GM12878 (cell line): ENCODE measurements around the gene PRTFDC1. TPM values are rescaled to one million over a fixed set of nuclear protein-coding genes. Genes with fewer than 3 reads are reported as not detected.

Experiments used
- ATAC-seq: fragments of 200-7000 bp; cut with Tn5 transposase; 3 replicates; pipeline ENCODE4 v1.9.1; 2020; ENCODE audit warnings: mild to moderate bottlenecking, moderate library complexity
- BruUV-seq: library from RNA; stranded (reverse); fragments of 400-500 nt; replicated peaks from 2 replicates; lab custom pipeline; 2021; lab: Mats Ljungman, UMichigan
- CTCF ChIA-PET: fragments of 300-600 bp; sonication (Branson Sonifier 250); formaldehyde crosslinking; extraction: SDS; loops from one replicate; lab custom pipeline; 2021; ENCODE audit warnings: inconsistent platforms; lab: Yijun Ruan, JAX
- POLR2A ChIA-PET: fragments of 350-600 bp; formaldehyde crosslinking; extraction: SDS; loops from one replicate; lab custom pipeline; 2021; ENCODE audit warnings: inconsistent platforms; lab: Charles Lee
- RAD21 ChIA-PET: fragments of 300-600 bp; sonication (Branson Sonifier 250); formaldehyde crosslinking; loops from one replicate; lab custom pipeline; 2023; ENCODE audit warnings: antibody characterized with exemption; ENCODE audit not compliant: unreplicated experiment; lab: Charles Lee
- SMC1A ChIA-PET: fragments of 300-600 bp; sonication (Branson Sonifier 250); formaldehyde crosslinking; loops from one replicate; lab custom pipeline; 2023; ENCODE audit not compliant: unreplicated experiment, uncharacterized antibody; lab: Charles Lee
- DNase-seq: peaks from one replicate; pipeline ENCODE4 v3.0.0-alpha.2; 2011; ENCODE audit warnings: low read depth, low spot score
- FAIRE-seq: peaks from 3 replicates; lab custom pipeline; 2011; peaks lifted over from hg19 to GRCh38; lab: Jason Lieb, UNC
- H2AFZ ChIP-seq: 2 replicates; pipeline ENCODE4 v1.6.0; 2011; ENCODE audit warnings: low read depth, low read length, control low read depth; ENCODE audit not compliant: control insufficient read depth
- H3K27ac ChIP-seq: 2 replicates; pipeline ENCODE4 v1.5.1; 2011; ENCODE audit warnings: control low read depth; ENCODE audit not compliant: control insufficient read depth, insufficient read depth
- H3K27me3 ChIP-seq, 2 experiments: replicated peaks in 1 of 2; 2 replicates each; pipeline versions ENCODE4 v1.6.0 to v1.6.1; 2011; ENCODE audit warnings: low read length in 1 of 2; ENCODE audit not compliant: control insufficient read depth in 2 of 2, insufficient read depth in 2 of 2
- H3K36me3 ChIP-seq, 2 experiments: 2 replicates each; pipeline ENCODE4 v1.5.1; 2011; ENCODE audit warnings: low read length in 1 of 2; ENCODE audit not compliant: control insufficient read depth in 2 of 2, insufficient read depth in 2 of 2
- H3K4me1 ChIP-seq: 2 replicates; pipeline ENCODE4 v1.6.1; 2011; ENCODE audit warnings: mild to moderate bottlenecking, low read length, moderate library complexity, mixed read lengths; ENCODE audit not compliant: control insufficient read depth, insufficient read depth
- H3K4me2 ChIP-seq: 2 replicates; pipeline ENCODE4 v1.6.0; 2011; ENCODE audit warnings: control low read depth; ENCODE audit not compliant: control insufficient read depth, insufficient read depth
- H3K4me3 ChIP-seq: fragments of 200-600 bp; sonication (generic); 2 replicates; pipeline ENCODE4 v1.5.1; 2016
- H3K79me2 ChIP-seq: 2 replicates; pipeline ENCODE4 v1.6.0; 2011; ENCODE audit warnings: low read length; ENCODE audit not compliant: control insufficient read depth, insufficient read depth
- H3K9ac ChIP-seq: 2 replicates; pipeline ENCODE4 v1.8.0; 2011; ENCODE audit warnings: low read length, control low read depth, mixed read lengths; ENCODE audit not compliant: control insufficient read depth, insufficient read depth
- H3K9me3 ChIP-seq: replicated peaks from 3 replicates; pipeline ENCODE4 v1.5.1; 2011; ENCODE audit warnings: mild to moderate bottlenecking, low read length; ENCODE audit not compliant: control insufficient read depth, insufficient read depth
- H4K20me1 ChIP-seq: 2 replicates; pipeline ENCODE4 v1.6.0; 2011; ENCODE audit not compliant: control insufficient read depth, insufficient read depth
- BACH1 ChIP-seq: fragments of 450-650 bp; IDR thresholded peaks from 2 replicates; pipeline ENCODE4 v1.6.1; 2017; ENCODE audit warnings: mild to moderate bottlenecking, borderline replicate concordance
- CBFB ChIP-seq: IDR thresholded peaks from 2 replicates; pipeline ENCODE4 v1.6.1; 2016; ENCODE audit warnings: antibody characterized with exemption, low read depth
- EP300 ChIP-seq, 2 experiments: fragments of 150-350 bp in 1 of 2; IDR thresholded peaks; 2 replicates each; pipeline ENCODE4 v1.6.1; 2011 to 2012; ENCODE audit warnings: low read depth in 2 of 2, low read length in 2 of 2, borderline replicate concordance in 1 of 2, improper control_type of control experiment in 1 of 2, inconsistent platforms in 1 of 2; ENCODE audit not compliant: control insufficient read depth in 1 of 2
- HDAC6 ChIP-seq: fragments of 200-600 bp; sonication (generic); IDR thresholded peaks from one replicate; pipeline ENCODE4 v1.8.0; 2017; ENCODE audit warnings: antibody characterized with exemption; ENCODE audit not compliant: unreplicated experiment
- HDGF ChIP-seq: fragments of 450-650 bp; IDR thresholded peaks from 2 replicates; pipeline ENCODE4 v1.6.1; 2016; ENCODE audit warnings: antibody characterized with exemption
- IRF3 ChIP-seq: fragments of 450-650 bp; IDR thresholded peaks from 2 replicates; pipeline ENCODE4 v1.6.1; 2014; ENCODE audit warnings: mild to moderate bottlenecking
- KLF5 ChIP-seq: fragments of 450-650 bp; IDR thresholded peaks from 2 replicates; pipeline ENCODE4 v1.6.1; 2014; ENCODE audit warnings: mild to moderate bottlenecking; ENCODE audit not compliant: partially characterized antibody
- LARP7 ChIP-seq: fragments of 450-650 bp; IDR thresholded peaks from 2 replicates; pipeline ENCODE4 v1.6.1; 2017; ENCODE audit warnings: mild to moderate bottlenecking
- MEF2B ChIP-seq: fragments of 450-650 bp; IDR thresholded peaks from 2 replicates; pipeline ENCODE4 v1.6.1; 2018; ENCODE audit warnings: mild to moderate bottlenecking, moderate library complexity; ENCODE audit not compliant: partially characterized antibody, poor library complexity, severe bottlenecking
- MYC ChIP-seq: IDR thresholded peaks from 2 replicates; pipeline ENCODE4 v1.6.1; 2011; ENCODE audit warnings: mild to moderate bottlenecking, low read length, moderate library complexity, inconsistent platforms; ENCODE audit not compliant: insufficient read depth, insufficient replicate concordance, insufficient read length, severe bottlenecking
- RELA ChIP-seq: fragments of 450-650 bp; IDR thresholded peaks from 2 replicates; pipeline ENCODE4 v1.8.0; 2014; ENCODE audit warnings: borderline replicate concordance; ENCODE audit not compliant: partially characterized antibody
- STAT3 ChIP-seq: IDR thresholded peaks from 2 replicates; pipeline ENCODE4 v1.6.1; 2011; ENCODE audit warnings: low read depth, low read length, improper control_type of control experiment
- SUZ12 ChIP-seq: fragments of 200-600 bp; sonication (generic); IDR thresholded peaks from one replicate; pipeline ENCODE4 v1.6.1; 2018; ENCODE audit warnings: antibody characterized with exemption, mild to moderate bottlenecking; ENCODE audit not compliant: unreplicated experiment
- WRNIP1 ChIP-seq: IDR thresholded peaks from 2 replicates; pipeline ENCODE4 v1.6.1; 2011; ENCODE audit warnings: low read depth, low read length, improper control_type of control experiment, borderline replicate concordance
- YBX1 ChIP-seq: fragments of 450-650 bp; IDR thresholded peaks from 2 replicates; pipeline ENCODE4 v1.6.1; 2016; ENCODE audit warnings: antibody characterized with exemption
- WGBS: methylation state at CpG from one replicate; pipeline ENCODE4 v1.1.6; 2016; ENCODE audit warnings: low lambda C conversion rate; ENCODE audit not compliant: insufficient replicate concordance, insufficient coverage; ENCODE audit errors: missing lambda C conversion rate; 5-methylcytosine and 5-hydroxymethylcytosine counted together
- in situ Hi-C: fragments of 300-500 bp; cut with MboI; formaldehyde crosslinking; loops from 9 replicates; pipeline ENCODE4 v1.14.3; 2018; ENCODE audit warnings: mixed read lengths
- intact Hi-C: fragments of 100-400 bp; cut with micrococcal nuclease; formaldehyde crosslinking; loops from one replicate; pipeline ENCODE4 v1.14.2; 2022; ENCODE audit not compliant: unreplicated experiment
- polyA plus RNA-seq, 11 experiments: library from polyadenylated mRNA; depleted of rRNA in 4 of 11; unstranded in 6 of 11; stranded (reverse) in 5 of 11; fragments of >200 nt; fragmentation: Nextera tagmentation in 4 of 11; fragmentation: Illumina TruSeq in 1 of 11; extraction: Ambion mirVana in 4 of 11; extraction: Trizol in 1 of 11; gene quantifications; 1 replicate in 1 of 11; 2 replicates in 10 of 11; pipeline versions ENCODE4 v1.2.1 to v1.2.3, GENCODE V29; 2011 to 2016; ENCODE audit warnings: inconsistent platforms in 2 of 11, missing spikeins in 2 of 11, low read depth in 1 of 11
- total RNA-seq, 4 experiments: library from RNA; depleted of rRNA in 3 of 4; stranded (reverse); fragments of >200 nt in 3 of 4; fragmentation: Illumina TruSeq in 1 of 4; extraction: Trizol in 1 of 4; gene quantifications; 2 replicates each; pipeline versions ENCODE4 v1.2.1 to v1.2.3, GENCODE V29; 2013 to 2021
- TF ChIP-seq, protein P1 (sequence below): fragments of 450-650 bp; IDR thresholded peaks from 2 replicates; pipeline ENCODE4 v1.6.1; 2016; ENCODE audit warnings: mild to moderate bottlenecking

Gene PRTFDC1
- total and polyA plus RNA-seq, 10 of the 15 experiments (the other 5 are each of a cell fraction or from before 2014, with no cell fraction given), result 5.5 to 17.3 (median 11.3) TPM

DNA sequence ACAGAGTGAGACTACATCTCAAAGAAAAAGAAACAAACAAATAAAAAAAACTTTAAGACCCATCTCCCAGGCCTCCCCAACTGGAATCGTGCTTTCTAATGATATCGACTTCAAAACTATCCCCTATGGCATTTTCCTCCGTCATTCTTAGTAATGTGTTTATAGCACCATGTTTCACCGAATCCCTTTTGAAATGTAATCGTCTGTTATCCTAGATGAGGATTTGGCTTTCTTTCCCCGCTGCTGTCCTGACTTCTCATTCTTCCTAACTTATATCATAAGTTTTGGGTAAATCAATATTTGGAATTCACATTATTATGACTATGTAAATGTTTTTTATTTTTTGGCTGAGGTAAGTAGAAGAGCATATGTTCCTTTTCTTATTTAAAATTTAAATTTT, 151.5 kb downstream of the PRTFDC1 start:
- no peak overlapping the region for H3K27ac ChIP-seq
- CTCF ChIA-PET, result interaction anchor here (1.1 kb wide), 1 partner anchor 20 kb away, joined by 3 read pairs; no protein-coding TSS in a partner anchor
- H3K79me2 ChIP-seq, result no peaks in the 10 kb centered on the region
- intact Hi-C loops (no loop called here), in situ Hi-C loops (no loop called here)
- SMC1A ChIA-PET, result interaction anchor here (0.8 to 1.1 kb wide), 2 partner anchors 13 to 17 kb away, joined by 3 read pairs; no protein-coding TSS in a partner anchor
- TF ChIP-seq IRF3, result no peak
- TF ChIP-seq BACH1, result no peak
- TF ChIP-seq RELA, result no peak
- TF ChIP-seq KLF5, result no peak
- TF ChIP-seq MEF2B, result no peak
- TF ChIP-seq HDGF, result no peak
- no peak for TF ChIP-seq SUZ12
- TF ChIP-seq WRNIP1, result no peak
- TF ChIP-seq MYC, result no peak
- no peak for TF ChIP-seq CBFB
- TF ChIP-seq EP300 (IDR thresholded peaks at IDR 0.05; ENCODE audit: borderline replicate concordance in 1 of 2, control insufficient read depth in 1 of 2, low read depth in 2 of 2, low read length in 2 of 2), result no peak
- TF ChIP-seq HDAC6, result no peak
- TF ChIP-seq, protein P1, sequence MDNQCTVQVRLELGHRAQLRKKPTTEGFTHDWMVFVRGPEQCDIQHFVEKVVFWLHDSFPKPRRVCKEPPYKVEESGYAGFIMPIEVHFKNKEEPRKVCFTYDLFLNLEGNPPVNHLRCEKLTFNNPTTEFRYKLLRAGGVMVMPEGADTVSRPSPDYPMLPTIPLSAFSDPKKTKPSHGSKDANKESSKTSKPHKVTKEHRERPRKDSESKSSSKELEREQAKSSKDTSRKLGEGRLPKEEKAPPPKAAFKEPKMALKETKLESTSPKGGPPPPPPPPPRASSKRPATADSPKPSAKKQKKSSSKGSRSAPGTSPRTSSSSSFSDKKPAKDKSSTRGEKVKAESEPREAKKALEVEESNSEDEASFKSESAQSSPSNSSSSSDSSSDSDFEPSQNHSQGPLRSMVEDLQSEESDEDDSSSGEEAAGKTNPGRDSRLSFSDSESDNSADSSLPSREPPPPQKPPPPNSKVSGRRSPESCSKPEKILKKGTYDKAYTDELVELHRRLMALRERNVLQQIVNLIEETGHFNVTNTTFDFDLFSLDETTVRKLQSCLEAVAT, result no peak
- TF ChIP-seq YBX1, result no peak
- TF ChIP-seq STAT3, result no peak
- TF ChIP-seq LARP7, result no peak
- H4K20me1 ChIP-seq, result no peaks in the 10 kb centered on the region
- no peak for FAIRE-seq
- 66% methylated on average over 6 of the region's 6 CpGs for WGBS
- no peak overlapping the region for H2AFZ ChIP-seq
- RAD21 ChIA-PET, result no interaction called here
- no peaks in the 10 kb centered on the region; the same call in 2 of the 3 replicates for H3K9me3 ChIP-seq
- no peaks in the 10 kb centered on the region for H3K4me1 ChIP-seq
- no peaks in the 10 kb centered on the region for H3K36me3 ChIP-seq
- H3K27me3 ChIP-seq, result no peaks in the 10 kb centered on the region
- no peak for DNase-seq
- H3K4me2 ChIP-seq, result no peak overlapping the region
- POLR2A ChIA-PET, result interaction anchor here (0.6 kb wide), 1 partner anchor 13 kb away, joined by 3 read pairs; no protein-coding TSS in a partner anchor
- no peak for ATAC-seq
- no peak overlapping the region for H3K9ac ChIP-seq
- BruUV-seq, result no TSS peak
- no peak overlapping the region for H3K4me3 ChIP-seq
